ENCODE measurements around the gene CFL1.

The CFL1 gene

GRCh38 chr11:65887723-65888162 lies 29.8 kb upstream of the CFL1 start:
- peak in 1 of 6 experiments; percentile 55 for DNase-seq

- no peak for DNase-seq
Observed at GRCh38 chr11:65886826-65887722, 29.1 kb upstream of the CFL1 start.

GRCh38 chr11:65885808-65886536 lies 28.0 kb upstream of the CFL1 start:
- no peak for DNase-seq

GRCh38 chr11:65885231-65885630 lies 27.3 kb upstream of the CFL1 start:
- DNase-seq = no peak

GRCh38 chr11:65884716-65885092 lies 26.7 kb upstream of the CFL1 start:
- peak; percentile 51 to 84 (median 76) for DNase-seq

GRCh38 chr11:65883786-65884715 lies 26.1 kb upstream of the CFL1 start:
- DNase-seq = no peak

- DNase-seq = no peak
Observed at GRCh38 chr11:65883058-65883761, 25.2 kb upstream of the CFL1 start.

GRCh38 chr11:65882120-65883057 lies 24.4 kb upstream of the CFL1 start:
- DNase-seq = no peak

GRCh38 chr11:65880844-65881421 lies 23.0 kb upstream of the CFL1 start:
- no peak for DNase-seq

- no peak for DNase-seq
Observed at GRCh38 chr11:65880027-65880426, 22.0 kb upstream of the CFL1 start.

- peak in 2 of 6 experiments; percentile 15 to 22 for DNase-seq
Observed at GRCh38 chr11:65879617-65880016, 21.6 kb upstream of the CFL1 start, which contains the start of gene CTSW. TSS of gene CTSW (plus strand) at chr11:65879837. CDS start at chr11:65879855, 18 bp downstream.

- DNase-seq = peak; percentile 90 to 98 (median 96)
Observed at GRCh38 chr11:65873318-65874156, 15.6 kb upstream of the CFL1 start.

GRCh38 chr11:65872586-65873317 lies 14.8 kb upstream of the CFL1 start, which contains the start of gene EFEMP2:
TSS of gene EFEMP2 (minus strand) at chr11:65872800. CDS start at chr11:65872354, 446 bp downstream.
- no peak for DNase-seq

GRCh38 chr11:65871811-65872548 lies 14.0 kb upstream of the CFL1 start:
- DNase-seq = no peak

- no peak for DNase-seq
Observed at GRCh38 chr11:65870706-65871681, 13.0 kb upstream of the CFL1 start.

- no peak for DNase-seq
Observed at GRCh38 chr11:65870307-65870658, 12.3 kb upstream of the CFL1 start.
